HG03521 (cell line): Measurements from ENCODE around the gene PIGK.
"Not testable (repeated sequence)": the region's sequence is repeated elsewhere in the genome, so short reads cannot be mapped to it uniquely, and the experiment has no call there.

ENCODE experiments used
- ATAC-seq: cut with Tn5 transposase; IDR thresholded peaks from one replicate; pipeline ENCODE4 v1.9.1; 2021; ENCODE audit warnings: mild to moderate bottlenecking, moderate library complexity; ENCODE audit not compliant: unreplicated experiment

PIGK gene

GRCh38 chr1:77197351-77197750 is 21.9 kb downstream of the PIGK start:
- ATAC-seq = no peak

DNA sequence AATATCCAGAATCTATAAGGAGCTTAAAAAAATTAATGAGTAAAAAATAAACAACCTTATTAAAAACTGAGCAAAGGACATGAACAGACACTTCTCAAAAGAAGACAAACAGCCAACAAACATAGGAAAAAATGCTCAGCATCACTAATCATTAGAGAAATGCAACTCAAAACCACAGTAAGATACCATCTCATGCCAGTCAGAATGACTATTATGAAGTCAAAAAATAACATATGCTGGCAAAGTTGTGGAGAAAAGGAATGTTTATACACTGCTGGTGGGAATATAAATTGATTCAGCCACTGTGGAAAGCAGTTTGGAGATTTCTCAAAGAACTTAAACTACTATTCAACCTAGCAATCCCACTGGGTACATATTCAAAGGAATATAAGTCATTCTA is 25.3 kb downstream of the PIGK start:
- no peak for ATAC-seq

DNA sequence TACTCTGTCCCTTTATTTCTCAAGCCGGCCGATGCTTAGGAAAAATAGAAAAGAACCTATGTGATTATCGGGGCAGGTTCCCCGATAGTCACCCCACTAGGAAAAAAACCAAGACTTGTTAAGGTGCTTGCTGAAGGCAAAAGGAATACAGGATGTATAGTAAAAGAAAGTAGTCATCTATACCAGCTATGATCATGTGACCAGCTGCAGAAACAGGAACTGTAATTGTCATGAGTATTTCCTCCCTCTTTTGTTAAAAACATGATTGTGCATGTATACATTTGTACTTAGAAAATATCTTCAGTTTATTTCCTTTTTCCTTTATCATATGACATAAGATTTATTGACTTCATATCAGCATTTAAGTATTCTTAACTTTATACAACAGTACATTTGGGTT is 30.5 kb downstream of the PIGK start:
- ATAC-seq = no peak

- not testable (repeated sequence) for ATAC-seq
Measured at GRCh38 chr1:77186907-77187306, 32.3 kb downstream of the PIGK start.

DNA sequence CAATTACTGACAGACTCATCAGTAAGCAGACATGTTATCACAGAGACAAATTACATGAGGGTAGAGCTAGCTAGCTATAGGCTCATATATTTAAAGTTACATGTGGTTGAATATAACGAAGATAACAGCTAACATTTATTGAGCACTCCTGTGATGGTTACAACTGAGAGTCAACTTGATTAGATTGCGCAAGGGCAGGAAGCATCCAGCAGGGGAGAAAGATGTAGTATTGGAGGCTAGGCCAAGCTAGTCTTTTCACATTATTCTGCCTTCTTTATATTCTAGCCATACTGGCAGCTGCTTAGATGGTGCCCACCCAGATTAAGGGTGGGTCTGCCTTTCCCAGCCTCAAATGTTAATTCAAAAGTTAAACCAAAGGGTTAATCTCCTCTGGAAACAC is 37.1 kb downstream of the PIGK start:
- ATAC-seq = no peak

- ATAC-seq = no peak
Measured at GRCh38 chr1:77179632-77180031, 39.6 kb downstream of the PIGK start.

GRCh38 chr1:77175230-77175844 is 43.9 kb downstream of the PIGK start:
- ATAC-seq = no peak

DNA sequence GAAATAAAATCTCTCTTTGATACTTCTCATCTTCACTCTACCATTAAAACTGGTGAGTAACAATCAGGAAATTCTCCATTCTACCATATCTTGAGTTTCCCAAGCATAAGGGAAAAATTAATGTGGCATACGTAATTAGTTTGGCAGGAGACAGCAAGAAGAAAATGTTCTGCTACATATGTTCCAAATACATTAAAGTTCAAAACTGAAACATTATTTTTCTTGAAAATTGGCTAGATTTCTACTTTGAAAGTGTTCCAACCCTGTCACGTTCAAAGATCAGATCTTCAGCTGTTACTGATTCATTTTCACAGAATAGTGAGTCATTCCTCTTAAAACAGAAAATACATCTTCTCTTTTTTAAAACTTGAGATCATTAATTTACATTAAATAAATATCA is 48.5 kb downstream of the PIGK start:
- ATAC-seq = no peak

DNA sequence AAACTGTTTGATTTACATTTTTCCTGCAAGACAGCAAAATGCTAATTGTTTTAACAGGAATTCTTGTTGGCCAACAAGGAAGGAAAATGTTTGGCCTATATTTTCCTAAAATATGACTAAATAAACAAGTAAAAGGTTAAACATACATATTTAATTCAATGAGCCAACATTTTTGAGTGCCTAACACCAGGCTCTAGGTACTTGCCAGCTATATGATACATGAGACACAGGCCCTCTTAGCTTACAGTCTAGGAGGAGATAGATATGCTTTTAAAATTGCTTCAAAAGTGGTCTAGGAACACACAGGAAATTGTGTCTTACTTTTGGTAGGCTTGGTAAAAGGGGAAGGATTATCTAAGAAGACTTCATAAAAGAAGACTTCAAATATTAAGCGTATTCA is 50.9 kb downstream of the PIGK start:
- no peak for ATAC-seq

DNA sequence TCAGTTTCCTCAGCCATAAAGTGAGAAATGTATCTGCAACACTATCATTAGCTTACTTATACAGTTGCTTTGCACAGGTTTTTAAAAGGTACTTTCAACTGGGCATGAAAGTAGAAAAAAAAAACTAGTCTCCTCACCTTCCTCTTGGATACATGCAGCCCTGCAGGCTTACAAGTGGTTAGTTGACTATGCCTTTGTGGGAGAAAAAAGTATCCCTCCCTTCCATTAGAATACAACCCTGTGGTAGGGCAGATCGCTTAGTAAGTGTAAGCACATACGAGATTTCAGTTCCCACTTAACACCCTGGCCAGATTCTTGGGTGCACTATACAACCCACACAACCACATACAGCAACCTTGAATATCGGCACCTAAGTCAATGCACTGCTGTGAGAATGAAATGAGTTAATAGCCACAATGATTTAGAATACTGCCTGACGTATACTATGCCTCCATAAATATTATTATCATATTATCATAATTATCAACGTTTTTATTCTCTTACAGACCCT is 54.7 kb downstream of the PIGK start:
- no peak for ATAC-seq

DNA sequence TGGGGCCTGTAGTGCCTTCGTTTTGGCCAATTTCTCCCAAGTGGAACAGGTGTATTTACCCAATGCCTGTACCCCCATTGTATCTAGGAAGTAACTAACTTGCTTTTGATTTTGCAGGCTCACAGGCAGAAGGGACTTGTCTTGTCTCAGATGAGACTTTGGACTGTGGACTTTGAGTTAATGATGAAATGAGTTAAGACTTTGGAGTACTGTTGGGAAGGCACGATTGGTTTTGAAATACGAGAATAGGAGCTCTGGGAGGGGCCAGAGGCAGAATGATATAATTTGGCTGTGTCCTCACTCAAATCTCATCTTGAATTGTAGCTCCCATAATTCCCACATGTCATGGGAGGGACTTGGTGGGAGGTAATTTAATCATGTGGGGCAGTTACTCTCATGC is 59.5 kb downstream of the PIGK start:
- not testable (repeated sequence) for ATAC-seq

- no peak for ATAC-seq
Measured at GRCh38 chr1:77156214-77156613, 63.0 kb downstream of the PIGK start.

- no peak for ATAC-seq
Measured at GRCh38 chr1:77146270-77146669, 73.0 kb downstream of the PIGK start.

- no peak for ATAC-seq
Measured at GRCh38 chr1:77143529-77144121, 75.6 kb downstream of the PIGK start.

- no peak for ATAC-seq
Measured at GRCh38 chr1:77139389-77139788, 79.8 kb downstream of the PIGK start.

DNA sequence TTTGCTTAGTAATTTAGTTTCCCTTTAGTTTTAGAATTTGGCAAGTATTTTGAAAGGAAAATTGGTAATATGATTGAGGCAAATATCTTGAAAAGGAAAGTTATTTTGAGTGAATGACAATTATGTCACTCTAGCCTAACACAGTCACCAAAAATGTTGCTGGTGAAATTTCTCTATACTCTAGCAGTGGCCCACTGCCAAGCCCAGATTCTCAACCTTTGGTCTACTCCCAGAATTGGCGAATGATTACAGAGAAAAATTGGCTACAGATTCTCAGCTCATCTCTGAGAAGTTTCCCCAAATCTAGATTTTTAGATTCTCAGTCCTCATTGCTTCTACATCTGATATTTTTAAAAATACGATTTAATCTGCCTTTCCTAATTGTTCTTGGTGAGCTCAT is 84.9 kb downstream of the PIGK start:
- no peak for ATAC-seq

- ATAC-seq = no peak
Measured at GRCh38 chr1:77133731-77134358, 85.4 kb downstream of the PIGK start.

GRCh38 chr1:77126307-77126706 is 92.9 kb downstream of the PIGK start:
- peak; percentile 64 for ATAC-seq

- no peak for ATAC-seq
Measured at GRCh38 chr1:77121503-77121902, 97.7 kb downstream of the PIGK start.

DNA sequence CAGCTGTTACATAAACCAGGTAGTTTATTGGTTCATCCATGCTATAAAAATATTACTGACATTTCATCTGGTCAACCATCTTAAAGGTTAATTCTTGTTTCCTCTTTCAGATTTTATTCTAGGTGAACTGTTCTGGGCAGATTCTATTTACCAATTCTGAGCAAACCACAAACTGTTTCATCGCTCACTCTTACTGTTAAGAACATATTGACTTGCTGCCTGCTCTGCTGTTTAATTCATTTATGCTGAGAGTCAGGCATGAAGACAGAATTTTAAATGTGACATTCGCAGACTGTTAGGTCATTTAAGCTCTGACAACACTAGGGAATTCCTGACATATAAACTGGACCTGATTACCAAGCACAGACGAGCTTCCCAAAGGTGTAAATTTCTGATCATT is 98.3 kb downstream of the PIGK start:
- ATAC-seq = no peak

DNA sequence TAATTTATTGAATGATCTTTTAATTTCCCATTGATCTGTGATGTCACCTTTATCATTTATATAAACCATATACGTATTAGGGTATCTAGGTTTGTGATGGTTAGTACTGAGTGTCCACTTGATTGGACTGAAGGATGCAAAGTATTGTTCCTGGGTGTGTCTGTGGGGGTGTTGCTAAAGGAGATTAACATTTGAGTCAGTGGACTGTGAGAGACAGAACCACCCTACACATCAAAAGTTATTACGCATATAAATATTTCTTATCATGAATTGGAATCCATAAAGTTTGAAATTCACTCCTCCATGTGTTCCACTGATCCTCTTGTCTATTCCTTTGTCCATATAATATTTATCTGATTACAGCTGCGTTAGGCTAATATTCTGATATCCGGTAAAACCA is 100.5 kb downstream of the PIGK start:
- no peak for ATAC-seq

- ATAC-seq = no peak
Measured at GRCh38 chr1:77104672-77105071, 114.6 kb downstream of the PIGK start.
